Breast epithelium (tissue), 4 donors: ENCODE results near the gene ZNF112. TPM values are rescaled to one million over a fixed set of nuclear protein-coding genes. Genes with fewer than 3 reads are reported as not detected.

Source experiments
- DNase-seq, 2 donors: peaks; one replicate each; pipeline ENCODE4 v3.0.0-alpha.2; 2019; ENCODE audit warnings: low spot score in 2 of 2
- H3K27ac ChIP-seq, 2 donors: fragments of 200-600 bp; sonication (generic) in 1 of 2; one replicate each; pipeline ENCODE4 v1.5.1; 2016 to 2019; ENCODE audit warnings: mild to moderate bottlenecking in 1 of 2
- H3K27me3 ChIP-seq, 2 donors: fragments of 200-600 bp; sonication (generic) in 1 of 2; one replicate each; pipeline versions ENCODE4 v1.5.1 to v1.6.0; 2017 to 2019; ENCODE audit warnings: control low read depth in 1 of 2, mild to moderate bottlenecking in 1 of 2
- H3K36me3 ChIP-seq: fragments of 200-600 bp; one replicate; pipeline ENCODE4 v1.5.1; 2019
- H3K4me1 ChIP-seq, 2 donors: fragments of 200-600 bp; sonication (generic); one replicate each; pipeline ENCODE4 v1.5.1; 2016 to 2019; ENCODE audit warnings: control low read depth in 1 of 2
- H3K4me3 ChIP-seq, 3 donors: fragments of 200-600 bp; sonication (generic); 1 replicate in 2 of 3; 2 replicates in 1 of 3; pipeline ENCODE4 v1.5.1; 2016 to 2019; ENCODE audit warnings: mild to moderate bottlenecking in 3 of 3, moderate library complexity in 2 of 3
- H3K9me3 ChIP-seq, 2 donors: fragments of 200-600 bp; sonication (generic) in 1 of 2; one replicate each; pipeline ENCODE4 v1.5.1; 2016 to 2019; ENCODE audit warnings: control low read depth in 1 of 2
- CTCF ChIP-seq, 3 donors: fragments of 450-650 bp; IDR thresholded peaks; one replicate each; pipeline ENCODE4 v1.5.1; 2016 to 2017; ENCODE audit warnings: antibody characterized with exemption in 3 of 3, mild to moderate bottlenecking in 3 of 3, moderate library complexity in 3 of 3
- POLR2A ChIP-seq: fragments of 450-650 bp; IDR thresholded peaks from one replicate; pipeline ENCODE4 v1.6.1; 2016; ENCODE audit warnings: antibody characterized with exemption, mild to moderate bottlenecking, moderate library complexity
- POLR2AphosphoS5 ChIP-seq, 3 donors: sonication (generic); formaldehyde crosslinking; IDR thresholded peaks; one replicate each; pipeline ENCODE4 v1.6.1; 2017; ENCODE audit warnings: antibody characterized with exemption in 3 of 3
- intact Hi-C: fragments of 100-400 bp; cut with DNase I; formaldehyde crosslinking; loops from one replicate; pipeline ENCODE4 v1.15.1; 2023; ENCODE audit warnings: low total_unique reads
- total RNA-seq, 3 donors: library from RNA; depleted of rRNA; stranded (reverse); fragments of >200 nt; gene quantifications; one replicate each; pipeline ENCODE4 v1.1.0, GENCODE V29; 2016

The ZNF112 gene
- total RNA-seq, 3 donors from 2014 or later = 3.8 to 13.0 (median 10.5) TPM

DNA sequence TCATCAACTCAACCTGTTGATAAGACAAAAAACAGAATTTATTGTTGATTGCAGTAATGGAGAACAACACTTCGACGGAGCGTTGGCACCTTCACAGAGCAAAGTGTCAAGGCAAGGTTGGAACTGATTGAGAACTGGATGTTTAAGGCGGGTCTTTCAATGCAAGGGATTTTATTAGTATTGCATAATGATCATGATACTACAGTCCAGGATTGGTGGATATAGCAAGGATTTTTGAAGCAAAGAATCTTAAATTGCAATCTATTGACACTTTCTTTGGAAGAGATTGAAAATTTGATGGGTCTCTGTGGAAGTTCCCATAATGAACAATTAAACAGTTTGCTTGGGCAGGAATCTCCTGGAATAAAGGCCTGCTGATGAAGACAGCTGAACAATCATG, 51.0 kb downstream of the ZNF112 start:
- Histone ChIP-seq H3K27me3 (no peaks in the 10 kb centered on the region), H3K9me3 (peaks cover 25 to 50% of the 10 kb centered on the region in 2 donors), H3K4me1 (peaks cover 0 to 3% of the 10 kb centered on the region in 2 donors), H3K27ac (no peak overlapping the region), H3K4me3 (peak overlapping the region in 2 of 3 donors; percentile 81 to 97), H3K36me3 (no peaks in the 10 kb centered on the region)
- TF ChIP-seq POLR2A (no peak), POLR2AphosphoS5 (IDR thresholded peaks at IDR 0.05) (no peak), CTCF (IDR thresholded peaks at IDR 0.05) (no peak)
- intact Hi-C loops = no loop called here
- no peak for DNase-seq

DNA sequence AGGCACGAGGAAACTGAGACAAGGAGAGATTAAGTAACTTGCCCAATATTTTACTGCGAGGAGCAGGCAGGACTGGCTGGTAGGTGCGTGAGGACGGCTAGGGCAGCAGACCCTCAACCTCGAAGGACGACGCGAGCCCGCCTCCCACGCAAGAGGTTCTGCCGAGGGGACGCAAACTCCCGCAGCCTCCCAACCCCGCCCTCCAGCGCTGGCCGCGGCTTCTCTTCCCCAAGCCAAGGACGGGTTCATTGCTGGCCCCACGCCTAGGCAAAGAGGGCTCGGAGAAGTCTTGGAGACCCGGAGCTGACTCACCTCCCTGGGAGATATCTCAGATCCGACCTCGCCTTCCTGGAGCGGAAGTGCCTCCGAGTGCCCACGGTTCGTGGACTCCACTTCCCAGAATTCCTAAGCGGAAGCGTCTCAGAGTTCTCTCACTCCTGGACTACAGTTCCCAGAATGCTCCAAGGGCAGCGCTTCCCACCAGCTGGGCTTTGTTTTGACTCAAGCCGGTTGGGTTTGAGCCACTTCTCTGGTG, 51.8 kb downstream of the ZNF112 start, which contains the start of gene ZNF235:
Gene ZNF235 (minus strand): TSS at position 367 of the 535 bp plus-strand sequence. CDS start 1,621 bp downstream, outside the sequence.
- intact Hi-C loops = no loop called here
- TF ChIP-seq POLR2AphosphoS5 (IDR thresholded peaks at IDR 0.05) (peak; percentile 22 to 75 (median 41)), POLR2A (no peak)
- H3K27ac ChIP-seq = peak within 1 kb of the TSS; percentile 82 to 90
- peaks cover 0 to 3% of the 10 kb centered on the region in 2 donors for H3K4me1 ChIP-seq
- no peaks in the 10 kb centered on the region for H3K36me3 ChIP-seq
- no peaks in the 10 kb centered on the region for H3K27me3 ChIP-seq
- peak within 1 kb of the TSS; percentile 63 to 97 (median 81) for H3K4me3 ChIP-seq
- peaks cover 24 to 46% of the 10 kb centered on the region in 2 donors for H3K9me3 ChIP-seq
- DNase-seq = peak; percentile 73 to 82

DNA sequence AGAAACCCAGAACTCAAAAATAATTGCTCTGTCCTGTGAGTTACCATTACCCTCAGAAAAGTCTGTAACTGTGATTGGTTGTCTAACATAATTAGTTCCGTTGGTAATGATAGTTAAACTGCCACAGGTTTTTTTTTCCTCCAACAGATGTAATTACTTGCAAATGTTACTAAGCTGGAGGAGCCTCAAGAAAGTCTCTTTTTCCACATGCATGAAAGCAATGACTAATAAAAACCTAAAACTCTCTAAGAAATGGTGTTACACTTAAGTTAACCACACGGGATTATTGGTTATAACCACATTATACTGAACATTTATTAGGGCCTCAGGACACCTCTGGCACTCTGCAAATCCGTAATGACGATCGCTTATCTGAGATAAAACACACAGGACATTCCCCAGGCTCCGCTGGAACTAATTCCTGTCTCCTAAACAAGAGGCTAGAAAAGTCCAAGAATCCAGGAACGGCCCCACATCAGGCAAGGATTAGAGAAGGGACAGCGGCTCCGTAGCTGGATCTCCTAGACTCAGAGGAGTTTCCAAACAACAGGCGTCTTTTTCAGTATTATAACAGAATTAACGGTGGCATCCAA, 52.4 kb downstream of the ZNF112 start:
- DNase-seq = no peak
- H3K4me1 ChIP-seq = peaks cover 0 to 3% of the 10 kb centered on the region in 2 donors
- peaks cover 2% of the 10 kb centered on the region for H3K36me3 ChIP-seq
- H3K4me3 ChIP-seq = peak overlapping the region; percentile 63 to 97 (median 81)
- intact Hi-C loops = no loop called here
- peaks cover 24 to 40% of the 10 kb centered on the region in 2 donors for H3K9me3 ChIP-seq
- peak overlapping the region; percentile 82 to 90 for H3K27ac ChIP-seq
- TF ChIP-seq POLR2AphosphoS5 (IDR thresholded peaks at IDR 0.05) (no peak), CTCF (IDR thresholded peaks at IDR 0.05) (no peak), POLR2A (no peak)
- H3K27me3 ChIP-seq = no peaks in the 10 kb centered on the region

- H3K4me3 ChIP-seq = no peak overlapping the region
- no peak for DNase-seq
- H3K9me3 ChIP-seq = peaks cover 23 to 32% of the 10 kb centered on the region in 2 donors
- peaks cover 5% of the 10 kb centered on the region for H3K36me3 ChIP-seq
- TF ChIP-seq POLR2AphosphoS5 (IDR thresholded peaks at IDR 0.05) (no peak), CTCF (IDR thresholded peaks at IDR 0.05) (no peak), POLR2A (no peak)
- peaks cover 0 to 3% of the 10 kb centered on the region in 2 donors for H3K4me1 ChIP-seq
- H3K27me3 ChIP-seq = no peaks in the 10 kb centered on the region
- intact Hi-C loops = no loop called here
- no peak overlapping the region for H3K27ac ChIP-seq
Observed at GRCh38 chr19:44303320-44303719, 53.2 kb downstream of the ZNF112 start.

GRCh38 chr19:44284968-44285367, 71.5 kb downstream of the ZNF112 start:
- Histone ChIP-seq H3K27ac (no peak overlapping the region), H3K4me1 (no peaks in the 10 kb centered on the region), H3K36me3 (peaks cover 23% of the 10 kb centered on the region), H3K27me3 (no peaks in the 10 kb centered on the region), H3K4me3 (no peak overlapping the region), H3K9me3 (peaks cover 81 to 100% of the 10 kb centered on the region in 2 donors)
- no peak for DNase-seq
- TF ChIP-seq POLR2AphosphoS5 (IDR thresholded peaks at IDR 0.05) (no peak), POLR2A (no peak), CTCF (IDR thresholded peaks at IDR 0.05) (no peak)
- intact Hi-C loops = no loop called here
